Astrocyte of the cerebellum (primary cell): ENCODE data around the gene CAGE1.
"Not testable (repeated sequence)": the region's sequence is repeated elsewhere in the genome, so short reads cannot be mapped to it uniquely, and the experiment has no call there.

Source experiments
- DNase-seq: peaks from one replicate; pipeline ENCODE4 v3.0.0-alpha.2; 2011; ENCODE audit warnings: low read depth
- H3K4me3 ChIP-seq: 2 replicates; pipeline ENCODE4 v1.5.1; 2011; ENCODE audit warnings: mild to moderate bottlenecking, low read depth, low read length, moderate library complexity
- in situ Hi-C: cut with HindIII; loops from 2 replicates; pipeline ENCODE4 v1.10.0; 2017; ENCODE audit warnings: low sequenced_read_pairs
- TF ChIP-seq, protein P1 (sequence below): IDR thresholded peaks from 2 replicates; pipeline ENCODE4 v1.5.1; 2012; ENCODE audit warnings: low read length, low read depth, moderate library complexity, mild to moderate bottlenecking; ENCODE audit errors: missing control alignments

CAGE1 gene

DNA sequence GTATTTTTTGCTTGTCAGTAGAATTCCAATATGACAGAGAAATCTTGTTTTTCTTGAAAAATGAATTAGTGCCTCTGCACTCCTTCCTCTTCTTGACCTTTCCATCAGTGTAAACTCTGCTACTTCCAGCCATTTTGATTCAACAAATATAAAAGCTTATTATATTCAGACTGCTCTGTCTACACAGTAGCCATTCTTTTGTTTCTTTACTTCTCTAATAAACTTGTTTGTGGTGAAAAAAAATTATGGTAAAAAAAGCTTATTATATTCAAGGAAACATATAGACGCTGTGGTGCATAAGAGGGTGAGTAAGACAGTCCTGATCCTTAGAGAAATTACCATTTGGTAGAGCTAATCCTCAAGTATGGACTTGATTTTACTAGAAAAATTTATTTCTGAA, 11.6 kb downstream of the CAGE1 start:
- H3K4me3 ChIP-seq: no peak overlapping the region
- TF ChIP-seq, protein P1, sequence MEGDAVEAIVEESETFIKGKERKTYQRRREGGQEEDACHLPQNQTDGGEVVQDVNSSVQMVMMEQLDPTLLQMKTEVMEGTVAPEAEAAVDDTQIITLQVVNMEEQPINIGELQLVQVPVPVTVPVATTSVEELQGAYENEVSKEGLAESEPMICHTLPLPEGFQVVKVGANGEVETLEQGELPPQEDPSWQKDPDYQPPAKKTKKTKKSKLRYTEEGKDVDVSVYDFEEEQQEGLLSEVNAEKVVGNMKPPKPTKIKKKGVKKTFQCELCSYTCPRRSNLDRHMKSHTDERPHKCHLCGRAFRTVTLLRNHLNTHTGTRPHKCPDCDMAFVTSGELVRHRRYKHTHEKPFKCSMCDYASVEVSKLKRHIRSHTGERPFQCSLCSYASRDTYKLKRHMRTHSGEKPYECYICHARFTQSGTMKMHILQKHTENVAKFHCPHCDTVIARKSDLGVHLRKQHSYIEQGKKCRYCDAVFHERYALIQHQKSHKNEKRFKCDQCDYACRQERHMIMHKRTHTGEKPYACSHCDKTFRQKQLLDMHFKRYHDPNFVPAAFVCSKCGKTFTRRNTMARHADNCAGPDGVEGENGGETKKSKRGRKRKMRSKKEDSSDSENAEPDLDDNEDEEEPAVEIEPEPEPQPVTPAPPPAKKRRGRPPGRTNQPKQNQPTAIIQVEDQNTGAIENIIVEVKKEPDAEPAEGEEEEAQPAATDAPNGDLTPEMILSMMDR: no peak
- in situ Hi-C loops: no loop called here
- no peak for DNase-seq

DNA sequence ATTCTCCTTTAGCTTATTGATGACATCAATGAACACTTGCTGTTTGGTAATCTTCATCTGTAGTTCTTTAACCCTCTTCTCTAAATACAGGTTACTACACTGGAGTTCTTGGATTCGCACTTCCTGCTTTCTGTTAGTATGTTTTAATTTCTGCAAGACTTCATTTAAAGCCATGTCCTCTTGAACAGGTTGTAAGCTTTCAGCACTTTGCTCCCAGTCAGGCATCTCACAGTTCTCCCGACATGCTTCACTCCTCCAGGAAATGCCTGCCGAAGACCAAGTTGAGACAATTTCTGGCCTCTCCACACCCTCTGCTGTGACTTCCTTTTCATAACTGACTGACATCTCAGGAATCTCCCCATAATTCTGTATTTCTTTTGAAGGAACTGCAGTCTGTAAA, 15.8 kb downstream of the CAGE1 start:
- H3K4me3 ChIP-seq: no peak overlapping the region
- TF ChIP-seq, protein P1: no peak
- no peak for DNase-seq
- in situ Hi-C loops: no loop called here

DNA sequence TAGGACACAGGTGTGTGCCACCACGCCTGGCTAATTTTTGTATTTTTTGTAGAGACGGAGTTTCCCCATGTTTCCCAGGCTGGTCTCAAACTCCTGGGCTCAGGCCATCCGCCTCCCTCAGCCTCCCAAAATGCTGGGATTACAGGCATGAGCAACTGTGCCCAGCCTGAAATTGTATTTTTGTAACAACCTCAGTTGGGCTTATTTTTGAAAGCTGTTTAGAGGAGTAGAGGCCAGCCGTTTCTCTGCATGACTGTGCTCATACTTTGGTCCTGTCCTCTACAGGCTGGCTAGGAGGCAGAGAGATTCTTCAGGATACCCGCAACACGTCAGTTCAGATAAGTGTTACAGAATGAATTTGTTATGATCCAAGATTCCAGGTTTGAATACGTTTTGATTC, 22.1 kb downstream of the CAGE1 start:
- TF ChIP-seq, protein P1: no peak
- H3K4me3 ChIP-seq: no peak overlapping the region
- DNase-seq: no peak
- in situ Hi-C loops: no loop called here

DNA sequence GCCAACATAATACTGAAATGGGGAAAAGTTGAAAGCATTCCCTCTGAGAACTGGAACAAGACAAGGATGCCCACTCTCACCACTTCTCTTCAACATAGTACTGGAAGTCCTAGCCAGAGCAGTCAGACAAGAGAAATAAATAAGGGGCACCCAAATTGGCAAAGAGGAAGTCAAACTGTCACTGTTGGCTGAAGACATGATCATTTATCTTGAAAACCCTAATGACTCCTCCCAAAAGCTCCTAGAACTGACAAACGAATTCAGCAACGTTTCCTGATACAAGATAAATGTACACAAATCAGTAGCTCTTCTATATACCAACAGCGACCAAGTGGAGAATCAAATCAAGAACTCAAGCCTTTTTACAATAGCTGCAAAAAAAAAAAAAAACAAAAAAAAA, 37.6 kb downstream of the CAGE1 start:
- H3K4me3 ChIP-seq, DNase-seq, in situ Hi-C loops: not testable (repeated sequence)

DNA sequence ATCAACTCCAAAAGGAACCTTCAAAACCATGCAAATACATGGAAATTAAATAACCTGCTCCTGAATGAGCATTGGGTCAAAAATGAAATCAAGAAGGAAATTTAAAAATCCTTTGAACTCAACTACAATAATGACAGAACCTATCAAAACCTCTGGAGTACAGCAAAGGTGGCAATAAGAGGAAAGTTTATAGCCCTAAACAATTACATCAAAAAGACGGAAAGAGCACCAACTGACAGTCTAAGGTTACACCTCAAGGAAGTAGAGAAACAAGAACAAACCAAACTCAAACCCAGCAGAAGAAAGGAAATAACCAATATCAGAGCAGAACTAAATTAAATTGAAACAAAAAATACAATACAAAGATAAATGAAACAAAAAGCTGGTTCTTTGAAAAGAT, 39.0 kb downstream of the CAGE1 start:
- in situ Hi-C loops, DNase-seq: not testable (repeated sequence)

DNA sequence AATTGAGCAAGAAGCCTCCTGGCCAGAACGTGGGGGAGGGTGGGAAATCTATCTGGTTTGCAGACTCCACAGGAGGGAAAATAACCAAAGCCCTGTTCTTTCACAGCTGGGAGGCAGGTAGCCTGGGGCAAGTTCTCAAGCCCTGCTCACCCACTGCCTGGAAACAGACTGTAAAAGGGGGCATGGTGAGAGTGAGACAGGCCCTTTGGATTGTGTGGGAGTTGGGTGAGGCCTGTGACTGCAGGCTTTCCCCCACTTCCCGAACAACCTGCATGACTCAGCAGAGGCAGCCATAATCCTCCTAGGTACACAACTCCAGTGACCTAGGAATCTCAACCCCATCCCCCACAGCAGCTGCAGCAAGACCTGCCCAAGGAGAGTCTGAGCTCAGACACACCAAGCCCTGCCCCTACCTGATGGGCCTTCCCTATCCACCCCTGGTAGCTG, 42.0 kb downstream of the CAGE1 start:
- in situ Hi-C loops, H3K4me3 ChIP-seq, DNase-seq: not testable (repeated sequence)

More for the DNA sequence above, 39.0 kb downstream of the CAGE1 start:
- H3K4me3 ChIP-seq: not testable (repeated sequence)

DNA sequence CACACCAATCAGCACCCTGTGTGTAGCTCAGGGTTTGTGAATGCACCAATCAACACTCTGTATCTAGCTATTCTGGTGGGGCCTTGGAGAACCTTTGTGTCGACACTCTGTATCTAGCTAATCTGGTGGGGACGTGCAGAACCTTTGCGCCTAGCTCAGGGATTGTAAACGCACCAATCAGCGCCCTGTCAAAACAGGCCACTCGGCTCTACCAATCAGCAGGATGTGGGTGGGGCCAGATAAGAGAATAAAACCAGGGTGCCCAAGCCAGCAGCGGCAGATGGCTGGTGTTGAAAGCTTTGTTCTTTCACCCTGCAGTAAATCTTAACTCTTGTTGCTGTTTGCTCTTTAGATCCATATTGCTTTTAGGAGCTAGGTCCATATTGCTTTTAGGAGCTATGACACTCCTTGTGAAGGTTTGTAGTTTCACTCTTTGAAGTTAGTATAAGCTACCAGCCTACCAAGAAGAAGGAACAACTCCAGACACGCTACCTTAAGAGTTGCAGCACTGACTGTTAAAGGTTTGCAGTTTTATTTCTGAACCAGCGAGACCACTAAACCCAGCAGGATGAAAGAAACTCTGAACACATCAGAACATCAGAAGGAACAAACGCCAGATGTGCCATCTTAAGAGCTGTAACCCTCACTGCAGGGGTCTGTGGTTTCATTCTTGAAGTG, 44.6 kb downstream of the CAGE1 start:
- in situ Hi-C loops, H3K4me3 ChIP-seq, DNase-seq: not testable (repeated sequence)

DNA sequence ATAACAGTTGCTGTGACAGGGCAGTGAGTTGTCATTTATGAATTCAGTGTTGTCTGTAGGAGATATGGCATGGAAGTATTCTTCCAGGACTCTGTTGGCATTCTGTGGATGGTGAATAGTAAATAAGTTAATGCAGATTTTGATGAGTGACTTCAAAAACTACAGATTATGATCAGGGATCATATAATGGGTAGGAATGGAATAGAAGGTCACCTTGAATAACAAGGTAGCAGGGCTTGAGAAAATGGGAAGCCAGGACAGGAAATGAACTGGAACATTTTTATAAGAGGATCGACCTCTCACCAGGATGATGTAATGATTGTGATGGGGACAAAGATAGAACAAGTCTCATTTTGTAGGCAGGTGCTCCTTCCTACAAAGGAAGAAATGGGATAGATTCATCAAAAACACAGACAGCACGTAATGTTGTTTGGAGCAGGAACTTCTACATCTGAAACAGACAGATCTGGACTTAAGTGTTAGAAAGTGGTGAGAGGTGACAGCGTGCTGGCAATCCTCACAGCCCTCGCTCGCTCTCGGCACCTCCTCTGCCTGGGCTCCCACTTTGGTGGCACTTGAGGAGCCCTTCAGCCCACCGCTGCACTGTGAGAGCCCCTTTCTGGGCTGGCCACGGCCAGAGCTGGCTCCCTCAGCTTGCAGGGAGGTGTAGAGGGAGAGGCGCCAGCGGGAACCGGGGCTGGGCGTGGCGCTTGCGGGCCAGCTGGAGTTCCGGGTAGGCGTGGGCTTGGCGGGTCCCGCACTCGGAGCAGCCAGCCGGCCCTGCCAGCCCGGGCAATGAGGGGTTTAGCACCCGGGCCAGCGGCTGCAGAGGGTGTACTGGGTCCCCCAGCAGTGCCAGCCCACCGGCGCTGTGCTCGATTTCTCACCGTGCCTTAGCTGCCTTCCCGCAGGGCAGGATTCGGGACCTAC, 45.7 kb downstream of the CAGE1 start:
- no peak overlapping the region for H3K4me3 ChIP-seq
- DNase-seq: no peak
- TF ChIP-seq, protein P1: no peak
- in situ Hi-C loops: no loop called here
